LHCN-M2 (cell line): ENCODE data around the gene LMNA. TPM values are rescaled to one million over a fixed set of nuclear protein-coding genes. Genes with fewer than 3 reads are reported as not detected.
A peak's percentile ranks its signal among the peaks of the same experiment; 100 is the strongest.
"Not testable (repeated sequence)": the region's sequence is repeated elsewhere in the genome, so short reads cannot be mapped to it uniquely, and the experiment has no call there.

Experiments
- DNase-seq: peaks from one replicate; pipeline ENCODE4 v3.0.0-alpha.2; 2012; ENCODE audit warnings: low read depth
- total RNA-seq: library from RNA; depleted of rRNA; stranded (reverse); fragments of >200 nt; gene quantifications from 2 replicates; pipeline ENCODE4 v1.2.3, GENCODE V29; 2014

LMNA gene
- total RNA-seq, 1 experiment from 2014 or later = 1,371 TPM

- not testable (repeated sequence) for DNase-seq
Observed at GRCh38 chr1:156121005-156121404, 6.5 kb downstream of the LMNA start.

- DNase-seq = peak; percentile 79
Observed at GRCh38 chr1:156121457-156121856, 6.9 kb downstream of the LMNA start.

- DNase-seq = no peak
Observed at GRCh38 chr1:156122086-156122485, 7.6 kb downstream of the LMNA start.

GRCh38 chr1:156122519-156123355 is 8.2 kb downstream of the LMNA start:
- DNase-seq = peak; percentile 95

GRCh38 chr1:156123356-156124196 is 9.1 kb downstream of the LMNA start:
- peak; percentile 99 for DNase-seq

GRCh38 chr1:156124557-156125483 is 10.3 kb downstream of the LMNA start:
- no peak for DNase-seq

- not testable (repeated sequence) for DNase-seq
Observed at GRCh38 chr1:156125544-156125943, 11.0 kb downstream of the LMNA start.

GRCh38 chr1:156126043-156126629 is 11.6 kb downstream of the LMNA start:
- peak; percentile 99 for DNase-seq

- peak; percentile 98 for DNase-seq
Observed at GRCh38 chr1:156126630-156127534, 12.4 kb downstream of the LMNA start.

GRCh38 chr1:156128308-156128653 is 13.8 kb downstream of the LMNA start:
- no peak for DNase-seq

GRCh38 chr1:156128654-156129597 is 14.4 kb downstream of the LMNA start:
- peak; percentile 72 for DNase-seq

GRCh38 chr1:156129687-156130577 is 15.4 kb downstream of the LMNA start:
- peak; percentile 97 for DNase-seq

GRCh38 chr1:156130578-156130942 is 16.0 kb downstream of the LMNA start:
- no peak for DNase-seq

GRCh38 chr1:156134716-156135435 is 20.4 kb downstream of the LMNA start:
- DNase-seq = no peak

GRCh38 chr1:156135930-156136871 is 21.7 kb downstream of the LMNA start:
- no peak for DNase-seq

GRCh38 chr1:156136970-156137483 is 22.5 kb downstream of the LMNA start:
- no peak for DNase-seq
